ENCODE data around the gene SLC27A1.
A peak's percentile ranks its signal among the peaks of the same experiment; 100 is the strongest.
"Not testable (repeated sequence)": the region's sequence is repeated elsewhere in the genome, so short reads cannot be mapped to it uniquely, and the experiment has no call there.

The SLC27A1 gene

GRCh38 chr19:17469481-17470067, 750 bp upstream of the SLC27A1 start:
- H3K4me1 Mint-ChIP-seq, result peaks cover 24% of the 10 kb centered on the region
- TF ChIP-seq, protein P1, sequence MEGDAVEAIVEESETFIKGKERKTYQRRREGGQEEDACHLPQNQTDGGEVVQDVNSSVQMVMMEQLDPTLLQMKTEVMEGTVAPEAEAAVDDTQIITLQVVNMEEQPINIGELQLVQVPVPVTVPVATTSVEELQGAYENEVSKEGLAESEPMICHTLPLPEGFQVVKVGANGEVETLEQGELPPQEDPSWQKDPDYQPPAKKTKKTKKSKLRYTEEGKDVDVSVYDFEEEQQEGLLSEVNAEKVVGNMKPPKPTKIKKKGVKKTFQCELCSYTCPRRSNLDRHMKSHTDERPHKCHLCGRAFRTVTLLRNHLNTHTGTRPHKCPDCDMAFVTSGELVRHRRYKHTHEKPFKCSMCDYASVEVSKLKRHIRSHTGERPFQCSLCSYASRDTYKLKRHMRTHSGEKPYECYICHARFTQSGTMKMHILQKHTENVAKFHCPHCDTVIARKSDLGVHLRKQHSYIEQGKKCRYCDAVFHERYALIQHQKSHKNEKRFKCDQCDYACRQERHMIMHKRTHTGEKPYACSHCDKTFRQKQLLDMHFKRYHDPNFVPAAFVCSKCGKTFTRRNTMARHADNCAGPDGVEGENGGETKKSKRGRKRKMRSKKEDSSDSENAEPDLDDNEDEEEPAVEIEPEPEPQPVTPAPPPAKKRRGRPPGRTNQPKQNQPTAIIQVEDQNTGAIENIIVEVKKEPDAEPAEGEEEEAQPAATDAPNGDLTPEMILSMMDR (IDR thresholded peaks at IDR 0.05; ENCODE audit: unreplicated experiment in 3 of 3), result no peak
- no peaks in the 10 kb centered on the region for H3K9me3 Mint-ChIP-seq
- H3K4me3 Mint-ChIP-seq, result peak overlapping the region; percentile 91 to 95 (median 92)
- peaks cover 8% of the 10 kb centered on the region for H3K27me3 Mint-ChIP-seq (ENCODE audit: low read depth)
- no peaks in the 10 kb centered on the region for H3K36me3 Mint-ChIP-seq (ENCODE audit: low read depth)
- H3K27ac Mint-ChIP-seq, result peak overlapping the region; percentile 29 to 96 (median 94)

- TF ChIP-seq, protein P1 (IDR thresholded peaks at IDR 0.05; ENCODE audit: unreplicated experiment in 3 of 3), result no peak
- Mint-ChIP-seq H3K4me3 (peak overlapping the region; percentile 91 to 95 (median 92)), H3K36me3 (ENCODE audit: low read depth) (no peaks in the 10 kb centered on the region), H3K4me1 (peaks cover 28% of the 10 kb centered on the region), H3K9me3 (no peaks in the 10 kb centered on the region), H3K27ac (peak overlapping the region; percentile 4 to 96 (median 48)), H3K27me3 (ENCODE audit: low read depth) (peaks cover 3% of the 10 kb centered on the region)
Measured at GRCh38 chr19:17471410-17472125, 1.2 kb downstream of the SLC27A1 start.

GRCh38 chr19:17473041-17473440, 2.7 kb downstream of the SLC27A1 start:
- Mint-ChIP-seq H3K36me3 (ENCODE audit: low read depth) (no peaks in the 10 kb centered on the region), H3K4me1 (peaks cover 28% of the 10 kb centered on the region), H3K27me3 (ENCODE audit: low read depth) (peaks cover 3% of the 10 kb centered on the region), H3K4me3 (peak overlapping the region; percentile 54 to 70 (median 68)), H3K9me3 (no peaks in the 10 kb centered on the region), H3K27ac (no peak overlapping the region)
- TF ChIP-seq, protein P1 (IDR thresholded peaks at IDR 0.05; ENCODE audit: unreplicated experiment in 3 of 3), result no peak

DNA sequence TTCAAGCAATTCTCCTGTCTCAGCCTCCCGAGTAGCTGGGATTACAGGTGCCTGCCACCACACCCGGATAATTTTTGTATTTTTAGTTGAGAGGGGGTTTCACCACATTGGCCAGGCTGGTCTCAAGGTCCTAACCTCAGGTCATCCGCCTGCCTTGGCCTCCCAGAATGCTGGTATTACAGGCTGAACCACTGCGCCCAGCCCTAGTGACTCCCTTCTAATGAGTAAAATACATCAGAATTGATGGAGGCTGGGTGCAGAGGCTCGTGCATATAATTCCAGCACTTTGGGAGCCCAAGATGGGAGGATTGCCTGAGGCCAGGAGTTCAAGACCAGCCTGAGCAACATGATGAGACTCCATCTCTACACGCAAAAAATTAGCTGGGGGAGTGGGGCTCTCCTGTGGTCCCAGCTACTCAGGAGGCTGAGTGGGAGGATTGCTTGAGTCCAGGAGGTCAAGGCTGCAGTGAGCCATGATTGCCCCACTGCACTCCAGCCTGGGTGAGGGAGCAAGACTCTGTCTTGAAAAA, 4.8 kb downstream of the SLC27A1 start:
- H3K9me3 Mint-ChIP-seq; H3K36me3 Mint-ChIP-seq (ENCODE audit: low read depth); H3K4me3 Mint-ChIP-seq; H3K27me3 Mint-ChIP-seq (ENCODE audit: low read depth): not testable (repeated sequence)
- Mint-ChIP-seq H3K27ac (peak overlapping the region in 2 of 3 experiments; percentile 44 to 75), H3K4me1 (peaks cover 24% of the 10 kb centered on the region)

DNA sequence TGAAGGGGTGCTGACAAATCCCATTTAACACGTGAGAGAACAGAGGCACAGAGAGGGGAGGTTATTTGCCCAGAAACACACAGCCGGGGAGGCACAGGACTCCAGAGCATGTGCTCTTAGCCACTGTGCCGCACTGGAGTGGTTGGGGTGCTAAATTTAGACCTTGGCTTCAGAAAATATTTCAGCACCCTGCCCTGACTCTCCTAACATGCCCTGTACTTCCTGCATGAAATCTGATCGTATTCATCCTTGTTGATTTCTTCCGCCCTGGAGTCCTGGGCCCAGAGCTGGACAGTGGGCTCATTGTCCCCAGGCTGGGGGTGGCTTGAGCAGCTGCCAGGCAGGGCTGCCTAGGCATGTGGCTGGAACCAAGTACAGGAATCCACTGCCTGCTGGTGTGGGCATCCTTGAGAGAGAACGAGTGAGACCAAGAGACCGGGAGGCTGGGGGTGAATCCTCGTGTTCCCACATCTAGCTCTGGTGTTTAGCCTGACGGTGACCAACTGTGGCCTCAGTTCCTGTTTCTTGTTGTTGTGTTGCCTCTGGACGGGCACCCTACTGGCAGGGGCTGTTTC, 5.3 kb downstream of the SLC27A1 start:
- Mint-ChIP-seq H3K27ac (peak overlapping the region; percentile 31 to 75 (median 44)), H3K27me3 (ENCODE audit: low read depth) (peaks cover 3% of the 10 kb centered on the region), H3K9me3 (no peaks in the 10 kb centered on the region), H3K4me1 (peaks cover 24% of the 10 kb centered on the region), H3K4me3 (peak overlapping the region in 1 of 3 experiments; percentile 63), H3K36me3 (ENCODE audit: low read depth) (no peaks in the 10 kb centered on the region)
- TF ChIP-seq, protein P1 (IDR thresholded peaks at IDR 0.05; ENCODE audit: unreplicated experiment in 3 of 3), result no peak

DNA sequence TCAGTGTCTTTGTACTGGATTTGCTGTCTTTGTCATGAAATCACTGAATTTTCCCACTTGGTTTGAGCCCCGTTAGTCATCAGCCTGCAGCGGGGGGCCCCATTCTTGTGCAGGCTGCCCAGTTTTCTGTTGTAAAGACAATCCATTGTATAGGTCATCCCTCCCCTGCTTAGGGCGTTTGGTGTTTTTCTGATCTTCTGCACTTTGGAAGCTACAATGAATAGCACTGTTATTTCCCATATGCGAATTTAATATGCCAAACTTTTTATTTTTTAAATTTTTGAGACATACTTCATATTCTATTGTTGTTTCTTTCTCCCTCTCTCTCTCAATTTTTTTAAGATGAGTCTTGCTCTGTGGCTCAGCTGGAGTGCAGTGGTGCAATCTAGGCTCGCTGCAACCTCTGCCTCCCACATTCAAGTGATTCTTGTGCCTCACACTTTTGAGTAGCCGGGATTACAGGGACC, 9.0 kb downstream of the SLC27A1 start:
- TF ChIP-seq, protein P1 (IDR thresholded peaks at IDR 0.05; ENCODE audit: unreplicated experiment in 3 of 3), result no peak
- Mint-ChIP-seq H3K36me3 (ENCODE audit: low read depth) (peaks cover 3% of the 10 kb centered on the region), H3K9me3 (no peaks in the 10 kb centered on the region), H3K27me3 (ENCODE audit: low read depth) (no peaks in the 10 kb centered on the region), H3K27ac (peak overlapping the region; percentile 10 to 84 (median 67)), H3K4me1 (peaks cover 16% of the 10 kb centered on the region), H3K4me3 (no peak overlapping the region)
